Large intestine (tissue), 3 donors: ENCODE data around the gene INPP4B. TPM values are rescaled to one million over a fixed set of nuclear protein-coding genes. Genes with fewer than 3 reads are reported as not detected.

Experiments used
- DNase-seq, 2 donors: peaks; one replicate each; pipeline versions ENCODE4 v3.0.0 to v3.0.0-alpha.2; 2013
- H3K27ac ChIP-seq: one replicate; pipeline ENCODE4 v1.5.1; 2013; ENCODE audit warnings: low read length
- H3K27me3 ChIP-seq: 2 replicates; pipeline ENCODE4 v1.6.1; 2013; ENCODE audit warnings: low read length; ENCODE audit not compliant: control insufficient read depth, insufficient read depth
- H3K36me3 ChIP-seq: 2 replicates; pipeline ENCODE4 v1.6.1; 2013; ENCODE audit warnings: low read length; ENCODE audit not compliant: control insufficient read depth, insufficient read depth
- H3K4me1 ChIP-seq: one replicate; pipeline ENCODE4 v1.6.1; 2013; ENCODE audit warnings: low read length; ENCODE audit not compliant: control insufficient read depth, insufficient read depth
- H3K4me3 ChIP-seq: one replicate; pipeline ENCODE4 v1.5.1; 2013; ENCODE audit warnings: low read length
- H3K9me3 ChIP-seq: one replicate; pipeline ENCODE4 v1.6.1; 2013; ENCODE audit warnings: mild to moderate bottlenecking, low read depth, low read length, moderate library complexity; ENCODE audit not compliant: control insufficient read depth
- WGBS: methylation state at CpG from one replicate; pipeline ENCODE4 v1.1.5; 2013; ENCODE audit warnings: low lambda C conversion rate; ENCODE audit not compliant: insufficient coverage; 5-methylcytosine and 5-hydroxymethylcytosine counted together
- polyA plus RNA-seq: library from polyadenylated mRNA; unstranded; fragments of 120-200 nt; gene quantifications from one replicate; pipeline ENCODE4 v1.2.1, GENCODE V29; 2013

Gene INPP4B
- polyA plus RNA-seq, 1 donor, result 6.6 TPM

- Histone ChIP-seq H3K9me3 (no peaks in the 10 kb centered on the region), H3K4me1 (no peaks in the 10 kb centered on the region), H3K27ac (no peak overlapping the region), H3K36me3 (no peaks in the 10 kb centered on the region), H3K27me3 (no peaks in the 10 kb centered on the region), H3K4me3 (no peak overlapping the region)
- no peak for DNase-seq
- WGBS, result no CpG with 5 or more reads among the region's 1 CpG
Measured at GRCh38 chr4:142278171-142278570, 567.9 kb downstream of the INPP4B start.

- WGBS, result 100% methylated on average over 1 of the region's 1 CpG
Measured at GRCh38 chr4:142274137-142274536, 572.0 kb downstream of the INPP4B start.

GRCh38 chr4:142272452-142272851 lies 573.6 kb downstream of the INPP4B start:
- Histone ChIP-seq H3K4me3 (no peak overlapping the region), H3K27me3 (no peaks in the 10 kb centered on the region), H3K9me3 (no peaks in the 10 kb centered on the region), H3K4me1 (no peaks in the 10 kb centered on the region), H3K36me3 (no peaks in the 10 kb centered on the region), H3K27ac (no peak overlapping the region)
- no peak for DNase-seq

More at GRCh38 chr4:142274137-142274536, 572.0 kb downstream of the INPP4B start:
- H3K4me3 ChIP-seq, result no peak overlapping the region
- no peak overlapping the region for H3K27ac ChIP-seq
- no peaks in the 10 kb centered on the region for H3K4me1 ChIP-seq
- no peaks in the 10 kb centered on the region for H3K9me3 ChIP-seq
- no peak for DNase-seq
- H3K36me3 ChIP-seq, result no peaks in the 10 kb centered on the region
- no peaks in the 10 kb centered on the region for H3K27me3 ChIP-seq

- Histone ChIP-seq H3K4me3 (no peak overlapping the region), H3K9me3 (no peaks in the 10 kb centered on the region), H3K4me1 (no peaks in the 10 kb centered on the region), H3K27me3 (no peaks in the 10 kb centered on the region), H3K27ac (no peak overlapping the region), H3K36me3 (no peaks in the 10 kb centered on the region)
- no peak for DNase-seq
- WGBS, result 75% methylated on average over 1 of the region's 3 CpGs
Measured at GRCh38 chr4:142271832-142272231, 574.3 kb downstream of the INPP4B start.

GRCh38 chr4:142267101-142267500 lies 579.0 kb downstream of the INPP4B start:
- H3K9me3 ChIP-seq, result peaks cover 4% of the 10 kb centered on the region
- no peaks in the 10 kb centered on the region for H3K27me3 ChIP-seq
- no peak for DNase-seq
- no peaks in the 10 kb centered on the region for H3K36me3 ChIP-seq
- no peak overlapping the region for H3K4me3 ChIP-seq
- WGBS, result 100% methylated on average over 1 of the region's 3 CpGs
- H3K4me1 ChIP-seq, result no peaks in the 10 kb centered on the region
- no peak overlapping the region for H3K27ac ChIP-seq

GRCh38 chr4:142265946-142266345 lies 580.2 kb downstream of the INPP4B start:
- Histone ChIP-seq H3K36me3 (no peaks in the 10 kb centered on the region), H3K4me1 (no peaks in the 10 kb centered on the region), H3K9me3 (peaks cover 4% of the 10 kb centered on the region), H3K4me3 (no peak overlapping the region), H3K27ac (no peak overlapping the region), H3K27me3 (no peaks in the 10 kb centered on the region)
- no CpG with 5 or more reads among the region's 2 CpGs for WGBS
- DNase-seq, result no peak

- no CpG with 5 or more reads among the region's 3 CpGs for WGBS
- no peaks in the 10 kb centered on the region for H3K4me1 ChIP-seq
- no peak overlapping the region for H3K27ac ChIP-seq
- no peaks in the 10 kb centered on the region for H3K36me3 ChIP-seq
- H3K4me3 ChIP-seq, result no peak overlapping the region
- DNase-seq, result no peak
- no peaks in the 10 kb centered on the region for H3K27me3 ChIP-seq
- peaks cover 4% of the 10 kb centered on the region for H3K9me3 ChIP-seq
Measured at GRCh38 chr4:142265536-142265935, 580.6 kb downstream of the INPP4B start.

GRCh38 chr4:142264961-142265360 lies 581.1 kb downstream of the INPP4B start:
- H3K4me3 ChIP-seq, result no peak overlapping the region
- H3K27me3 ChIP-seq, result no peaks in the 10 kb centered on the region
- DNase-seq, result no peak
- H3K36me3 ChIP-seq, result no peaks in the 10 kb centered on the region
- H3K27ac ChIP-seq, result no peak overlapping the region
- H3K4me1 ChIP-seq, result no peaks in the 10 kb centered on the region
- peaks cover 4% of the 10 kb centered on the region for H3K9me3 ChIP-seq
- 80% methylated on average over 1 of the region's 2 CpGs for WGBS

- Histone ChIP-seq H3K4me1 (no peaks in the 10 kb centered on the region), H3K4me3 (no peak overlapping the region), H3K36me3 (no peaks in the 10 kb centered on the region), H3K9me3 (peaks cover 4% of the 10 kb centered on the region), H3K27me3 (no peaks in the 10 kb centered on the region), H3K27ac (no peak overlapping the region)
- no peak for DNase-seq
- 60% methylated on average over 1 of the region's 2 CpGs for WGBS
Measured at GRCh38 chr4:142262956-142263355, 583.1 kb downstream of the INPP4B start.

- WGBS, result no CpG with 5 or more reads among the region's 1 CpG
- no peak overlapping the region for H3K27ac ChIP-seq
Measured at GRCh38 chr4:142248946-142249345, 597.2 kb downstream of the INPP4B start.

GRCh38 chr4:142243255-142243654 lies 602.8 kb downstream of the INPP4B start:
- Histone ChIP-seq H3K4me1 (no peaks in the 10 kb centered on the region), H3K36me3 (no peaks in the 10 kb centered on the region), H3K27ac (no peak overlapping the region), H3K9me3 (no peaks in the 10 kb centered on the region), H3K27me3 (no peaks in the 10 kb centered on the region), H3K4me3 (no peak overlapping the region)
- DNase-seq, result no peak
- no CpG with 5 or more reads among the region's 2 CpGs for WGBS

More at GRCh38 chr4:142248946-142249345, 597.2 kb downstream of the INPP4B start:
- Histone ChIP-seq H3K27me3 (no peaks in the 10 kb centered on the region), H3K9me3 (no peaks in the 10 kb centered on the region), H3K4me3 (no peak overlapping the region), H3K36me3 (no peaks in the 10 kb centered on the region), H3K4me1 (no peaks in the 10 kb centered on the region)
- DNase-seq, result no peak
